ENCODE measurements around the gene ABCE1. TPM values are rescaled to one million over a fixed set of nuclear protein-coding genes. Genes with fewer than 3 reads are reported as not detected.

ABCE1 gene
- total and polyA plus RNA-seq, 10 of the 15 experiments (the other 5 are each of a cell fraction or from before 2014, with no cell fraction given) = 75.9 to 172 (median 134) TPM

DNA sequence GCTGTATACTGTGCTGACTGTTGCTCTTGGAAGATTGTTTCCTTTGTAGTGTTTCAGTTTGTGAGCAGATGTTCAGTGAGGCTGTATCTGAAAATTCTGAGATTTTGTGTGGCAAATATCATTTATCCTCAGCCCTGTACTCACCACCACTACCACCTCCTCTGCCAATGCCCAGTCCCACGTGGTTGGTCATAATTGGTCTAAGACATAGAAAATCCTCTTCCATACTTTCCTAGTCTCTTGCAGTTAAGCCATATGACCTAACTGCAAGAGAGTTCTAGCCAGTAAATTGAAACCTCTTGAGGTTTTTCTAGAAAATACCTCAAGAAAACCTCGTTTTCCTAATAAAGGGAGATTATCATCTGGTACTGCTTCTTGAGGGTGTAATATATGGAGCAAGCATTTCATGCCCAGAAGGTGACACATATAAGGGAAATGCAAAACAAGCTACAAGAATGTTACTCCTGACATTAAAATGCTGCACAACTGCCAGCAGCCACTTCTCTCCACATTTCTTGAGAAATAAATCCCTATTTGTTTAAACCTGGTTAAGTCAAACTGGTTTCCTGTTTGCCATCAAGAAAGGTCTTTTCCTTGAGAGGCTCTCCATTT is 32.8 kb downstream of the ABCE1 start (continued):
- TF ChIP-seq ZBTB11 (CRISPR knock-in tag; IDR thresholded peaks at IDR 0.05) = no peak
- TF ChIP-seq, protein P1, sequence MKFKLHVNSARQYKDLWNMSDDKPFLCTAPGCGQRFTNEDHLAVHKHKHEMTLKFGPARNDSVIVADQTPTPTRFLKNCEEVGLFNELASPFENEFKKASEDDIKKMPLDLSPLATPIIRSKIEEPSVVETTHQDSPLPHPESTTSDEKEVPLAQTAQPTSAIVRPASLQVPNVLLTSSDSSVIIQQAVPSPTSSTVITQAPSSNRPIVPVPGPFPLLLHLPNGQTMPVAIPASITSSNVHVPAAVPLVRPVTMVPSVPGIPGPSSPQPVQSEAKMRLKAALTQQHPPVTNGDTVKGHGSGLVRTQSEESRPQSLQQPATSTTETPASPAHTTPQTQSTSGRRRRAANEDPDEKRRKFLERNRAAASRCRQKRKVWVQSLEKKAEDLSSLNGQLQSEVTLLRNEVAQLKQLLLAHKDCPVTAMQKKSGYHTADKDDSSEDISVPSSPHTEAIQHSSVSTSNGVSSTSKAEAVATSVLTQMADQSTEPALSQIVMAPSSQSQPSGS (IDR thresholded peaks at IDR 0.05; ENCODE audit: low read length) = no peak
- no peak for TF ChIP-seq HCFC1 (IDR thresholded peaks at IDR 0.05; ENCODE audit: low read length)
- TF ChIP-seq CREM (IDR thresholded peaks at IDR 0.05; ENCODE audit: low read depth) = no peak
- TF ChIP-seq, protein P2, sequence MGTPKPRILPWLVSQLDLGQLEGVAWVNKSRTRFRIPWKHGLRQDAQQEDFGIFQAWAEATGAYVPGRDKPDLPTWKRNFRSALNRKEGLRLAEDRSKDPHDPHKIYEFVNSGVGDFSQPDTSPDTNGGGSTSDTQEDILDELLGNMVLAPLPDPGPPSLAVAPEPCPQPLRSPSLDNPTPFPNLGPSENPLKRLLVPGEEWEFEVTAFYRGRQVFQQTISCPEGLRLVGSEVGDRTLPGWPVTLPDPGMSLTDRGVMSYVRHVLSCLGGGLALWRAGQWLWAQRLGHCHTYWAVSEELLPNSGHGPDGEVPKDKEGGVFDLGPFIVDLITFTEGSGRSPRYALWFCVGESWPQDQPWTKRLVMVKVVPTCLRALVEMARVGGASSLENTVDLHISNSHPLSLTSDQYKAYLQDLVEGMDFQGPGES (IDR thresholded peaks at IDR 0.05) = no peak
- no peak for TF ChIP-seq E4F1 (IDR thresholded peaks at IDR 0.05; ENCODE audit: borderline replicate concordance, partially characterized antibody)
- TF ChIP-seq USF2 (IDR thresholded peaks at IDR 0.05; ENCODE audit: borderline replicate concordance, low read depth, low read length) = no peak
- TF ChIP-seq BCL11A (IDR thresholded peaks at IDR 0.05; ENCODE audit: low read depth, low read length) = no peak
- TF ChIP-seq CREB1 (IDR thresholded peaks at IDR 0.05; ENCODE audit: low read depth) = no peak
- TF ChIP-seq PAX5 (IDR thresholded peaks at IDR 0.05; ENCODE audit: borderline replicate concordance, low read depth, low read length) = no peak
- TF ChIP-seq NFXL1 (IDR thresholded peaks at IDR 0.05; ENCODE audit: borderline replicate concordance) = no peak
- TF ChIP-seq ZNF622 (IDR thresholded peaks at IDR 0.05) = no peak
- TF ChIP-seq WRNIP1 (IDR thresholded peaks at IDR 0.05; ENCODE audit: borderline replicate concordance, low read depth, low read length) = no peak
- no peak for TF ChIP-seq SUPT20H (IDR thresholded peaks at IDR 0.05; ENCODE audit: borderline replicate concordance, control insufficient read depth, low read depth, low read length)

All from GM12878 (cell line).